HG03025 (cell line): ENCODE measurements around the gene BCAT1.
"Not testable (repeated sequence)": the region's sequence is repeated elsewhere in the genome, so short reads cannot be mapped to it uniquely, and the experiment has no call there.

Source experiments
- ATAC-seq: cut with Tn5 transposase; IDR thresholded peaks from one replicate; pipeline ENCODE4 v1.9.1; 2021; ENCODE audit warnings: mild to moderate bottlenecking, moderate library complexity; ENCODE audit not compliant: unreplicated experiment, low FRiP score

Gene BCAT1

DNA sequence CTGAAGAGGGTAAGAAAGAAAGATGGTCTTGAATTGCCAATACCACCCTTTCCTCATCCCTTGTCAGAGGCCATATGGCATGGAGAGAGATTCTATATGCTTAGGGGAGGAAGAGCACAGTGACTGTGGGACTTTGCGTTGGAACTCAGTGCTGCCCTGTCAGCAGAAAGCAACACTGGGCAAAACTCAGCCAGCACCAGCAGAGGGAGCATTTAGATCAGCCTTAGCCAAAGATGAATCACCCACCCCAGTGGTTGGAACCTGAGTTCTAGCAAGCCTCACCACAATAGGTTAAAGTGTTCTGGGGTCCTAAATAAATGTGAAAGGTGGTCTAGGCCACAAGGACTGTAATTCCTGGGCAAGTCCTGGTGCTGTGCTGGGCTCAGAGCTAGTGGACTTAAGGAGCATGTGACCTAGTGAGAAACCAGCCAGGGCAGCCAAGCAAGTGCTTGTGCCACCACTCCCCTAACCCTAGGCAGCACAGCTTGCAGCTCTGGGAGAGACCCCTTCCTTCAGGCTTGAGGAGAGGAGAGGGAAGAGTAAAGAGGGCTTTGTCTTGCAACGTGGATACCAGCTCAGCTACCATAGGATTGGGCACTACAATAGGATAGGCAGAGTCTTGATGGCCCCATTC, 11.4 kb upstream of the BCAT1 start:
- peak; percentile 64 for ATAC-seq

DNA sequence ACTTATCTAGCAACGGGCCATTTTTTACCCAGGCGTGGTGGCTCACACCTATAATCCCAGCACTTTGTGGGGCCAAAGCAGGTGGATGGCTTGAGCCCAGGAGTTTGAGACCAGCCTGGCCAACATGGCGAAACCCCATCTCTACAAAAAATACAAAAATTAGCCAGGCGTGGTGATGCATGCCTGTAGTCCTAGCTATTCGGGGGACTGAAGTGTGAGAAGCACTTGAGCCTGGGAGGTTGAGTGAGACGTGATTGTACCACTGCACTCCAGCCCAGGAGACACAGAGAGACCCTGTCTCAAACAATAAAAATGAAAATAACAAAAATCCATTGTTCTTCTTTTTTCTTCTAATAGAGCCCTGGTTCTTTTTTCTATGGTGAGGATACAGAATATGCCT, 7.5 kb upstream of the BCAT1 start:
- not testable (repeated sequence) for ATAC-seq

DNA sequence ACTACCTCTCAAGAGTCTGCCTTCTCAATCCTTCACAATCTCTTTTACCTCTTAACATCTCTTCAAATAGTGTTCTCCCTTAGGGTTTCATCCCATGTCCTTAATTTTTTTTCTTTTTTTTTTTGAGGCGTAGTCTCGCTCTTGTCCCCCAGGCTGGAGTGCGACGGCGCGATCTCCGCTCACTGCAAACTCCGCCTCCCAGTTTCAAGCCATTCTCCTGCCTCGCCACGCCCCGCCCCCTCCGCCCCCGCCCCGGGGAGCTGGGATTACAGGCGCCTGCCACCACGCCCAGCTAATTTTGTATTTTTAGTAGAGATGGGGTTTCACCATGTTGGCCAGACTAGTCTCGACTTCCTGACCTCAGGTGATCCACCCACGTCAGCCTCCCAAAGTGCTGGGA, 7.0 kb upstream of the BCAT1 start:
- no peak for ATAC-seq

GRCh38 chr12:24955389-24955788, 6.5 kb upstream of the BCAT1 start:
- no peak for ATAC-seq

DNA sequence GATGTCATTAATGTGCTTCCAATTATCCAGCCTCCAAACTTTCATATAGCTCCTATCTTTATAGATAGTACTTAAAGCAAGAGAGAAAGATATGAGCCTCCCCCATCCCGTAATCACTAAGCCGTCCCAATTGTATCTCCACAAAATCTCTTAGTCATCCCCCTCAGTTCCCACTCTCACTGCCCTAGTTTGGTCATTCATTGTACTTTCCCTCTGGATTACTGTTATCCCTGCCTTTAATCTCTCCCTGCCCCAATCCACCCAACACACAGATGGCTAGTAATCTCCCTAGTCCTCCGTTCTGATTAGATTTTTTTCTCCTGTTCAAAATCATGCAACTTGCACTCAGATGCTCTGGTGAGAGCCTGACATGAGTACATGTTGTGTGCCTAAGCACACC, 5.4 kb upstream of the BCAT1 start:
- no peak for ATAC-seq

DNA sequence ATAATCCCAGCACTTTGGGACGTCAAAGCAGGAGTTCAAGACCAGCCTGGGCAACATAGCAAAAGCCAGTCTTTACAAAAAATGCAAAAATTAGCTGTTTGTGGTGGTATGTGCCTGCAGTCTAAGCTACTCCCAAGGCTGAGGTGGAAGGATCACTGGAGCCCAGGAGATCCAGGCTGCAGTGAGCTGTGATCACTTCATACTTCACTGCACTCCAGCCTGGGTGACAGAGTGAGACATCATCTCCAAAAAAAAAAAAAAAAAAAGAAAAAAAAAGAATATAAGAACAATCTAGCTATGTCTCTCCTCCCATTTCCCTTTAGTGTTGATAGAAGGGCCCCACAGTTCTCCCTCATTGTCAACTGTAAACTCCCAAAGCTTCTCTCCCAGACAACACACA, 3.5 kb upstream of the BCAT1 start:
- ATAC-seq = no peak

- no peak for ATAC-seq
Measured at GRCh38 chr12:24950231-24950834, 1.4 kb upstream of the BCAT1 start.

- ATAC-seq = no peak
Measured at GRCh38 chr12:24948420-24948756, 513 bp downstream of the BCAT1 start.

DNA sequence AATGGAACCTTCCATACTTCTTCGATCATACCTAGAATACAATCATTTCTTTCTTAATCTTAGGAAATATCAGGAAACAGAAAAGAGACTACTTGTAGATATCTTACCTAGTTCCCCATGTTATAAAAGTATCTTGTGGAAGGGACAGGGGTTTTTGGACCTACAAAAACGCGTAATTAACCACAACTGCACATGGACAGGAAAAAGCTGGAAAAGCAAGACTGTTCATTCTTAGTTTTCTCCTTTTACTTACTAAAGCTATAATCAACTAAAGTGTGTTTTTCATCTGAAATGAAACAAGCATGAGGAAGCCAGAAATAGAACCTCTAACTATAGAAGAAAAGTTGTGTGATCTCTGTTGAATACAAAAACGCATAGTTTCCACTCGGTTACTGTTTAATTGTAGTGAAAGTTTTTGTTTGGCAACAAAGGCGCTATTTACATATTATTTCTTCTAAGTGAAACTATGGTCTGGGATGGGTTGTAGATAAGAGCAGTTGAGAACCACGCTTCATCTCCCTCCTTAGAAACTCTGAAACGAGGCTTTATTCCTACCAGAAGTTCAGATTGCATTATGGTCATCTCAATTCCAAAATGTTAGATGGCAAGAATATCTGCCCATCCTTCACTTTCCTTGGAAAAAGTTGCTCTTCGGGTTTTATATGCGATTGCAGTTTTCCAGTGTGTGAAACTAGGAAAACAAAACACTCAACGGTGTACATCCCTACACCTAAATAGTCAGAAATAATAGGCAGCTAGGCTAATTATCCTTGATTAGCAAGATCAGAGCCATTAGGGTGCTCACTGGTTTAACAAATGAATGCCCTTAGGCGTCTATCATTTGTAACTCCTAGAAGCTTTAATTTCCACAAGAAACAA, 1.1 kb downstream of the BCAT1 start:
- ATAC-seq = no peak

DNA sequence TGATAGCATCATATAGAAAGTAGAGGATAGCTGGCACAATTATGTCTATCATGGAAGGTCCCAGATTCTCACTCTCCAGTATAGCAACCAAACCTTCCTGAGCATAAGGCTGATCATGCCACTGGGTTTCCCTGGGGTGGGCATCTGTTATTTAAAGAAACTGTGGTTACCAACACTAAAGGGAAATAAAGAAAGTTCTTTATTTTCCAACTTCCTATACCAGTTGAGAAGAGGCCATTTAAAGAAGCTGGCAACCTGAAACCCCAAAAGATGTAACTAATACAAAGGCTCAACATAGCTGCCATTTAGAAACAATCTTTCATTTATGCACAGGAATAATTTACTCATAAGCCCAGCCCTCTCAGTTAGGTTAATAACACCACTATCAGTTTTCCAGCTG, 3.1 kb downstream of the BCAT1 start:
- no peak for ATAC-seq

DNA sequence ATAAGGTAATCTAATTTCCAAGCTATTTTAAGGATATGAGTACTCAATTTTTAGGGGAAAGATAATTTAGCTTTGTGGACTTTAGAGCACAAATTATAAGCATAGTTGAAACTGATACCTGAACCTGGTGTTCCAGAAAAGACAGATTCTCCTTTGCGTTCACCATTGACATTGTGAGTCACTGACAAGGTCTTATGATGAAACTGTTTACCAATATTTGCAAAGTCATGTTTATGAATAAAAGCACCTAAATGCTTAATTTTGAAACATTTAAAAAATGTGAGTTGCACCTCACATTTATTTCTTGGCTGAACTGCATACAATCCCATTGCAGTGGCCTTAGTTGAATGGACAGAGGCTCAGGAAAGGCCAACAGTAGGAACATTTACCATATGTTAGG, 3.9 kb downstream of the BCAT1 start:
- ATAC-seq = no peak

DNA sequence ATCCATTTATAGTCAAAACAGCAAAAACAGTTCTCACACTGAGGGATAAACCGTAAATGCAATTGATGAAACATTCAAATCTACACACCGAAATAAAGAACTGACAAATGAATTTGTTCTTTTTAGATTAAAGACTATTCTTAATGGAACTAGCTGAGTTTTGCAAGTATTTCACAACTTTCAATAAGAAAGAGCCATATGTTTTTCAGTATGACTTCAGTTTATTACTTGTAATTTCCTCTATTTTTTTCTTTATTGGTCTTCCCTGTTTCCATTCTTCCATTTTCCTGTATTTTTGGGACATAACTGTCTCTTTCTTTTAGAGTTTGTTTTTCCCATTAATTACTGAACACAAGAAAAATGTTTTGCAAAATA, 4.3 kb downstream of the BCAT1 start:
- no peak for ATAC-seq

- no peak for ATAC-seq
Measured at GRCh38 chr12:24943947-24944600, 4.8 kb downstream of the BCAT1 start.

DNA sequence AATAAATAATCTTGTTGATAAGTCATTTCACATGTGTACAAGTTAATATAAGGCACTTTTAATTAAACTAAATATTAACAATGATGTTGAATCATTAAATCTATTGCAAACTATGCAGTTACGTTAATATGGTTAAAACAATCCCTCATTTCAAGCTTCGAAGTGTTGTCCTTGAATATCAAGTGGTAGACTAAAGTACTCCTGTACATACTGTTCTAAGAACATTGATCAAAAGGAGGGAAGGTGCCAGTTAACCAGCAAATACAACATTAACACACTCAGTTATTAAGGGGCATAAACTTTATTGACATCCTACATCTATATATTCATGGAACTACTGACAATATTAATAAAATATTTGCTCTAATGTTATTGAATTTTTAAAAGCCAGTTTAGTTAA, 8.7 kb downstream of the BCAT1 start:
- ATAC-seq = no peak

DNA sequence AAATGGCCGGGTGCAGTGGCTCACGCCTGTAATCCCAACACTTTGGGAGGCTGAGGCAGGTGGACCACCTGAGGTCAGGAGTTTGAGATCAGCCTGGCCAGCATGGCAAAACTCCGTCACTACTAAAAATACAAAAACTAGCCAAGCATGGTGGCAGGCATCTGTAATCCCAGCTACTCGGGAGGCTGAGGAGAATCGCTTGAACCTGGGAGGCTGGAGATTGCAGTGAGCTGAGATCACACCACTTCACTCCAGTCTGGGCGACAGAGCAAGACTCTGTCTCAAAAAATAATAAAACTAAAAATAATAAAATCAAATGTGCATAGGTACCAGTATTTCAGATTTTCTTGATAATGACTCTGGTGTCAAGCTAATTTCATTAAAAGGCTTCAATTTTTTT, 9.3 kb downstream of the BCAT1 start:
- not testable (repeated sequence) for ATAC-seq

- no peak for ATAC-seq
Measured at GRCh38 chr12:24938341-24938740, 10.6 kb downstream of the BCAT1 start.

DNA sequence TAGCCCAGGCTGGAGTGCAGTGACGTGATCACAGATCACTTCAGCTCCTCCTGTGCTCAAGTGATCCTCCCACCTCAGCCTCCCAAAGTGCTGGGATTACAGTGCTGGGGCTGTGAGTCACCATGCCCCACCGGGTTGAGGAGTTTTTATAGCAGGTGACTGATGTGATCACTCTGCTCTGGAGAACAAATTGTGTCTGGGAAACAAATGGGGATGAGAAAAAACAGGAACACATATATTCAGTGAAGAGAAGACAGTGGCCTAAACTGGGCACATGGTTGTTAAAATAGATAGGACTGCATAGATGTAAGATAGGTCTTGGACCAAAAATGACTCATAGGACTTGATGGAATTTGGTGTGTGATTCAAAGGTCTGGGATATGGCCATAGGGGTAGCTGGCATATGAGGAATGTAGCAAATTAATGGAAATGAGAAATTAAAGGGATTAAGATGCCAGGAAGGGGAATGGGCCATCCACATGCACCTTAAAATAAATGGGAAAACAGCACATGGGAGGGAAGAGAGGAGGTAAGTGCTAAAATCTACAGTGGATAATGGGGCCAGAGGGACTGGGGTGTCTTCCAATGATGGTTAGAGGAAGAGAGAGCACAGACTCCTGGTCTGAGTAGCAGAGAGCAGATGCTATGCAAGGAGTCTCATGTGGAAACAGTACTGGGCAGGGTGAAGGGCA, 11.2 kb downstream of the BCAT1 start:
- no peak for ATAC-seq

DNA sequence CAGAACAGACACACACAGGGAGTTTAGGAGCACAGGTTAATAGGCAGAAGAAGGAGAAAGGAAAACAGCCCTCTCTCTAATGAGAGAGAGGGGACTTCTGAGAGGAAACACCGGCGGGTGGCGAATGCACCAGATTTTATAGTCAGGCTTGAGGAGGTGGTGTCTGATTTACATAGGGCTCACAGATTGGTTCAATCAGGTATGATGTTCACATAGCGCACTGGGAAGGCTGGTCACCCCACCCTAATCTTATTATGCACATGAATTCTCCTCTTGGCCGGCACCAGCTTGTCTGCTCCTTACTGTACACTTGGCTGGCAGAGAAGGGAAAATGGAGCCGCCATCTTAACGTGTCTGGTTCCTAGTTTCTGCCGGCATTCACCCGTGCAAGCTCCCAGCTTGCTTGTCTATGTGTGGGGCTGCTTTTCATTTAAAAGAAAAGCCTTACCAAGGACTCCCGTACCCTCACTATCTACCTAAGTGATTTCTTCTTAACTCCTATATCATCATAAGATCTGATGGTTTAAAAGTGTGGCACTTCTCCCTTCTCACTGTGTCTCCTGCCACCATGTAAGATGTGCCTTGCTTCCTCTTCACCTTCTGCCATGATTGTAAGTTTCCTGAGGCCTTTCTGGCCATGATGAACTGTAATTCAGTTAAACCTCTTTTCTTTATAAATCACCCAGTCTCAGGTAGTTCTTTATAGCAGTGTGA, 15.1 kb downstream of the BCAT1 start:
- ATAC-seq = no peak

- ATAC-seq = peak; percentile 85
Measured at GRCh38 chr12:24931666-24932405, 17.1 kb downstream of the BCAT1 start.
